Naive thymus-derived CD4-positive, alpha-beta T cell (primary cell): Measurements from ENCODE around the gene TRERF1. TPM values are rescaled to one million over a fixed set of nuclear protein-coding genes. Genes with fewer than 3 reads are reported as not detected.
A peak's percentile ranks its signal among the peaks of the same experiment; 100 is the strongest.

Experiments used
- ATAC-seq: fragments of 150-1000 bp; cut with Tn5 transposase; 2 replicates; pipeline ENCODE4 v1.10.0; 2021; ENCODE audit warnings: mild to moderate bottlenecking, moderate library complexity
- CTCF ChIA-PET: fragments of 350-600 bp; sonication (Branson Sonifier 250); formaldehyde crosslinking; loops from one replicate; lab custom pipeline; 2021; ENCODE audit warnings: antibody characterized with exemption; lab: Charles Lee
- POLR2A ChIA-PET: fragments of 350-600 bp; sonication (Branson Sonifier 250); formaldehyde crosslinking; loops from one replicate; lab custom pipeline; 2021; ENCODE audit warnings: antibody characterized with exemption, inconsistent platforms; lab: Charles Lee
- DNase-seq, 9 donors: peaks; one replicate each; pipeline versions ENCODE4 v3.0.0 to v3.0.0-alpha.2; 2020 to 2022; ENCODE audit warnings: mixed read lengths in 1 of 9
- H3K27ac ChIP-seq: one replicate; pipeline ENCODE4 v1.7.0; 2013; ENCODE audit warnings: mild to moderate bottlenecking, low read depth, low read length, moderate library complexity
- H3K27me3 ChIP-seq, 2 donors: one replicate each; pipeline ENCODE4 v1.7.0; 2013; ENCODE audit warnings: low read length in 2 of 2, mild to moderate bottlenecking in 2 of 2, moderate library complexity in 2 of 2; ENCODE audit not compliant: control insufficient read depth in 2 of 2, insufficient read depth in 2 of 2
- H3K36me3 ChIP-seq, 3 experiments: 1 replicate in 2 of 3; 2 replicates in 1 of 3; pipeline ENCODE4 v1.7.0; 2013; ENCODE audit warnings: low read length in 3 of 3, mild to moderate bottlenecking in 3 of 3, moderate library complexity in 1 of 3; ENCODE audit not compliant: insufficient read depth in 3 of 3, control insufficient read depth in 2 of 3
- H3K4me1 ChIP-seq, 2 donors: one replicate each; pipeline ENCODE4 v1.7.0; 2013; ENCODE audit warnings: low read length in 2 of 2, mild to moderate bottlenecking in 2 of 2, moderate library complexity in 1 of 2; ENCODE audit not compliant: control insufficient read depth in 2 of 2, insufficient read depth in 2 of 2
- H3K4me3 ChIP-seq: 2 replicates; pipeline ENCODE4 v1.7.0; 2013; ENCODE audit warnings: mild to moderate bottlenecking, low read length
- H3K9me3 ChIP-seq, 3 experiments: 1 replicate in 2 of 3; 2 replicates in 1 of 3; pipeline ENCODE4 v1.7.0; 2013; ENCODE audit warnings: low read length in 3 of 3; ENCODE audit not compliant: control insufficient read depth in 2 of 3
- H3K27ac Mint-ChIP-seq, 9 donors: one replicate each; pipeline ENCODE4 v1.8.0; 2020 to 2022; ENCODE audit warnings: mixed read lengths in 9 of 9, mild to moderate bottlenecking in 8 of 9, moderate library complexity in 5 of 9, inconsistent platforms in 2 of 9
- H3K27me3 Mint-ChIP-seq, 5 donors: one replicate each; pipeline ENCODE4 v1.8.0; 2021 to 2022; ENCODE audit warnings: mixed read lengths in 5 of 5, mild to moderate bottlenecking in 1 of 5
- H3K36me3 Mint-ChIP-seq, 5 donors: one replicate each; pipeline ENCODE4 v1.8.0; 2020 to 2022; ENCODE audit warnings: mixed read lengths in 5 of 5, mild to moderate bottlenecking in 3 of 5, inconsistent platforms in 1 of 5
- H3K4me1 Mint-ChIP-seq, 7 donors: one replicate each; pipeline ENCODE4 v1.8.0; 2020 to 2022; ENCODE audit warnings: mixed read lengths in 7 of 7, mild to moderate bottlenecking in 3 of 7, inconsistent platforms in 1 of 7
- H3K4me3 Mint-ChIP-seq, 10 donors: one replicate each; pipeline ENCODE4 v1.8.0; 2020 to 2022; ENCODE audit warnings: mild to moderate bottlenecking in 10 of 10, mixed read lengths in 10 of 10, moderate library complexity in 6 of 10, inconsistent platforms in 2 of 10
- H3K9me3 Mint-ChIP-seq, 11 donors: one replicate each; pipeline ENCODE4 v1.8.0; 2020 to 2022; ENCODE audit warnings: mixed read lengths in 11 of 11, mild to moderate bottlenecking in 4 of 11, inconsistent platforms in 1 of 11, moderate library complexity in 1 of 11
- intact Hi-C, 2 donors: fragments of 100-400 bp; cut with micrococcal nuclease; formaldehyde crosslinking; loops; one replicate each; pipeline ENCODE4 v1.15.1; 2023
- polyA plus RNA-seq, 2 donors: library from polyadenylated mRNA; unstranded; fragments of 300-500 nt; fragmentation: Illumina TruSeq; gene quantifications; one replicate each; pipeline ENCODE4 v1.2.3, GENCODE V29; 2021
- total RNA-seq, 6 experiments: library from RNA in 5 of 6; stranded (reverse) in 5 of 6; gene quantifications; 1 replicate in 5 of 6; 2 replicates in 1 of 6; pipeline ENCODE4 v1.2.3 and lab custom pipeline; 2021 to 2026

Gene TRERF1
- total and polyA plus RNA-seq, 7 experiments from 2014 or later = 4.8 to 32.4 (median 21.0) TPM

GRCh38 chr6:42179261-42179944 is 272.3 kb downstream of the TRERF1 start:
- no peaks in the 10 kb centered on the region for H3K36me3 ChIP-seq
- H3K27ac ChIP-seq = no peak overlapping the region
- H3K27ac Mint-ChIP-seq = no peak overlapping the region
- CTCF ChIA-PET = no interaction called here
- no peaks in the 10 kb centered on the region for H3K9me3 ChIP-seq
- peaks cover 0 to 6% (median 3%) of the 10 kb centered on the region in 7 donors for H3K4me1 Mint-ChIP-seq
- POLR2A ChIA-PET = no interaction called here
- no peaks in the 10 kb centered on the region for H3K4me1 ChIP-seq
- H3K36me3 Mint-ChIP-seq = no peaks in the 10 kb centered on the region
- no peaks in the 10 kb centered on the region for H3K27me3 ChIP-seq
- peaks cover 5 to 16% (median 6%) of the 10 kb centered on the region in 5 donors for H3K27me3 Mint-ChIP-seq
- ATAC-seq = no peak
- H3K4me3 ChIP-seq = no peak overlapping the region
- H3K4me3 Mint-ChIP-seq = peak overlapping the region in 1 of 10 donors; percentile 25
- H3K9me3 Mint-ChIP-seq = peaks cover 0 to 1% (median 0%) of the 10 kb centered on the region in 11 donors
- intact Hi-C loops = loop anchor here in 1 of 2 donors (5.0 kb wide), 1 partner anchor 368 kb away; no protein-coding TSS in a partner anchor
- DNase-seq = no peak

GRCh38 chr6:42177514-42178364 is 274.0 kb downstream of the TRERF1 start:
- Mint-ChIP-seq H3K36me3 (no peaks in the 10 kb centered on the region), H3K27me3 (peaks cover 5 to 16% (median 6%) of the 10 kb centered on the region in 5 donors), H3K9me3 (peaks cover 0 to 1% (median 0%) of the 10 kb centered on the region in 11 donors), H3K4me3 (peak overlapping the region in 4 of 10 donors; percentile 29 to 63 (median 40)), H3K4me1 (peaks cover 0 to 6% (median 3%) of the 10 kb centered on the region in 7 donors), H3K27ac (peak overlapping the region in 1 of 9 donors; percentile 81)
- Histone ChIP-seq H3K36me3 (no peaks in the 10 kb centered on the region), H3K27me3 (no peaks in the 10 kb centered on the region), H3K9me3 (no peaks in the 10 kb centered on the region), H3K27ac (no peak overlapping the region), H3K4me1 (no peaks in the 10 kb centered on the region), H3K4me3 (no peak overlapping the region)
- ChIA-PET POLR2A (interaction anchor here (0.6 kb wide), 1 partner anchor 429 kb away, joined by 3 read pairs; no protein-coding TSS in a partner anchor), CTCF (interaction anchor here (0.6 to 0.7 kb wide), 2 partner anchors 14 to 346 kb away, joined by 3 read pairs; no protein-coding TSS in a partner anchor)
- DNase-seq (peak in 2 of 9 donors; percentile 4 to 41), ATAC-seq (peak; percentile 51)
- intact Hi-C loops = loop anchor here in 1 of 2 donors (5.0 kb wide), 1 partner anchor 370 kb away; no protein-coding TSS in a partner anchor

- H3K27ac Mint-ChIP-seq = no peak overlapping the region
- H3K36me3 Mint-ChIP-seq = no peaks in the 10 kb centered on the region
- Histone ChIP-seq H3K9me3 (no peaks in the 10 kb centered on the region), H3K27me3 (no peaks in the 10 kb centered on the region), H3K4me3 (no peak overlapping the region), H3K27ac (no peak overlapping the region), H3K36me3 (no peaks in the 10 kb centered on the region), H3K4me1 (no peaks in the 10 kb centered on the region)
- H3K9me3 Mint-ChIP-seq = peaks cover 0 to 1% (median 0%) of the 10 kb centered on the region in 11 donors
- intact Hi-C loops = loop anchor here in 1 of 2 donors (5.0 kb wide), 1 partner anchor 370 kb away; no protein-coding TSS in a partner anchor
- peaks cover 5 to 16% (median 6%) of the 10 kb centered on the region in 5 donors for H3K27me3 Mint-ChIP-seq
- DNase-seq (no peak), ATAC-seq (no peak)
- ChIA-PET POLR2A (interaction anchor here (0.6 kb wide), 1 partner anchor 429 kb away, joined by 3 read pairs; no protein-coding TSS in a partner anchor), CTCF (no interaction called here)
- peaks cover 0 to 6% (median 3%) of the 10 kb centered on the region in 7 donors for H3K4me1 Mint-ChIP-seq
- no peak overlapping the region for H3K4me3 Mint-ChIP-seq
Measured at GRCh38 chr6:42176981-42177380, 274.7 kb downstream of the TRERF1 start.

DNA sequence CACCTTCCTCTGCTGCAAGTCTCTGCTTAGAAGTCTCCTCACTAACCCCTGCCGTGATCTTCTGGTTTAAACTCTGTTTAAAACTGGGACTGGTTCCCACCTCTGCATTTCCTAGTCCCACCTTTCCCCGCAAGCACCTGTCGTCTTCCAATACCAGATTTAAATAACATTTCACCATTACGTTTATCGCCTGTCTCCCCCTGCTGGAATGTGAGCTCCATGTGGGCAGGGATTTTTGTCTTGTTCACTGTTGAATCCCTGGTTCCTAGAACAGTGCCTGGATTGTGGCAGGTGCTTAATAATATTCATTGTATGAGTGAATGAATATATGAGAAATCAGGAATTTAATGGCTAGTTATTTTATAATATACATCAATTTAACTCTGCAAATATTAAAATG is 275.9 kb downstream of the TRERF1 start:
- no peaks in the 10 kb centered on the region for H3K9me3 ChIP-seq
- H3K4me3 ChIP-seq = no peak overlapping the region
- peaks cover 0 to 6% (median 3%) of the 10 kb centered on the region in 7 donors for H3K4me1 Mint-ChIP-seq
- H3K27ac Mint-ChIP-seq = no peak overlapping the region
- no peak for ATAC-seq
- POLR2A ChIA-PET = no interaction called here
- H3K27me3 Mint-ChIP-seq = peaks cover 5 to 16% (median 6%) of the 10 kb centered on the region in 5 donors
- DNase-seq = no peak
- H3K4me1 ChIP-seq = no peaks in the 10 kb centered on the region
- no peaks in the 10 kb centered on the region for H3K27me3 ChIP-seq
- intact Hi-C loops = loop anchor here in 1 of 2 donors (5.0 kb wide), 1 partner anchor 371 kb away; no protein-coding TSS in a partner anchor
- H3K36me3 Mint-ChIP-seq = no peaks in the 10 kb centered on the region
- H3K36me3 ChIP-seq = no peaks in the 10 kb centered on the region
- H3K4me3 Mint-ChIP-seq = no peak overlapping the region
- peaks cover 0 to 1% (median 0%) of the 10 kb centered on the region in 11 donors for H3K9me3 Mint-ChIP-seq
- CTCF ChIA-PET = no interaction called here
- H3K27ac ChIP-seq = no peak overlapping the region

Other genes with a start within 250 kb of the TRERF1 start
- 10 to 100 TPM; 17.0 to 30.3 (median 25.3) TPM for gene MRPS10, start 234.1 kb downstream of the TRERF1 start, total RNA-seq
- gene MRPS10, start 234.1 kb downstream of the TRERF1 start, polyA plus RNA-seq = 10 to 100 TPM; 41.0 to 60.9 TPM
- 10 to 100 TPM; 35.6 to 45.5 (median 38.9) TPM for gene UBR2, start 112.1 kb upstream of the TRERF1 start, total RNA-seq
- 10 to 100 TPM; 10.1 to 12.3 TPM for gene UBR2, start 112.1 kb upstream of the TRERF1 start, polyA plus RNA-seq